ENCODE results near the gene LGMN.

Gene LGMN

GRCh38 chr14:92675421-92675820 is 73.0 kb downstream of the LGMN start:
- no peak for DNase-seq

- DNase-seq, result no peak
Measured at GRCh38 chr14:92673601-92674150, 74.8 kb downstream of the LGMN start.

GRCh38 chr14:92670643-92671366 is 77.6 kb downstream of the LGMN start:
- peak; percentile 36 for DNase-seq

DNA sequence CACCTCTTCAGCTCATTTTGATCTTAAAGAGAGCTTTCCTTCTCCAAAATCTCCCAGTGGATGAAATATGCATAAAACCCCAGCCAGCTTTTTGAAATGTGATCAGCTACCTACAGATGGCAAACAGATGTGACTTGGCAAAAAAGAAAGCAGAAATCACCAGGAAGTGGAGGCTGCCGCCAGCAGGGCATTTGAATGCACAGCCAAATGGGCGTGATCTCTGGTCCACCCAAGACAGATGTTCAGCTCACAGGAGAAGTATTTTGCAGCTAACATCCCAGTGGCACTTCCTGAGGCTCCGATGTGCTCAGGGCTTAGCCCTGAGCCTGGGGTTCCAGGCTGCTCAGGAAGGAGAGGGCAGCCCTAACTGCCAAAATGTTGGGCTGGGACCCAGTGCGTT is 78.3 kb downstream of the LGMN start:
- peak; percentile 58 for DNase-seq

- DNase-seq, result no peak
Measured at GRCh38 chr14:92668276-92668973, 80.0 kb downstream of the LGMN start.

DNA sequence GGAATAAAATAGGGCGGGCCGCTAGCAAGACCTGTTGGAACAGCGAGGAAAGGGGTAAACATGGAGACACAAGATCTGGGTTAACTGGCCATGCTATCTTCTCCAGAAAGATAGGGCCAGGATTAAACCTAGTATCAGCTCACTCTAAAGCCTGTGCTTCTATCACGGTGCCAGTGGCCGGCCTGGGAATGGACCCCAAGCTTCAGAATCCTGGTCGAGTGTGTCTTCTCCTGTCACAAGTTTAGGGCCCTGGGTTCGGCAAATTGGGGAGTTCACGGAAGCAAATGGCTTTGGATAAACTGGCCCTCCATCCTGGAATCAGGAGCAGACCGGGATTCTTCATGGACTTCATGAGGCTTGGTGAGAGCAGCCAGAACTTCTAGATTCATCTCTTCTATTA is 82.2 kb downstream of the LGMN start:
- DNase-seq, result no peak

- no peak for DNase-seq
Measured at GRCh38 chr14:92665661-92666110, 82.7 kb downstream of the LGMN start.

DNA sequence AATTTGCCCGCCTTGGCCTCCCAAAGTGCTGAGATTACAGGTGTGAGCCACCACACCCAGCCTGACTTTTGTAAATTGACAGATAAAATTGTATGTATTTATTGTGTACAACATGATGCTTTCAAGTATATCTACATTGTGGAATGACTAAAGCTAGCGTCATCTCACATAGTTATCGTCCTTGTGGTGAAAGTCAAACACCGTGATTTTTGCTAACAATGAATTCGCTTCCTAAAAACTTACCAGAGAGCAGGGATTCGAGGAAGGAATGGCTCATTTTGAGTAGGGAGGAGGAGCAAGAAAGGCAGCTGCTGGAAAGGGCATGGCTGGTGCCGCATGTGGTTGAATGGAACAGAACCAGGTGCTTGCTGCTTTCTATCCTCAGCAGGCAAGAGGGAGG is 85.4 kb downstream of the LGMN start:
- DNase-seq, result peak; percentile 60

GRCh38 chr14:92660571-92660970 is 87.9 kb downstream of the LGMN start:
- DNase-seq, result no peak

- DNase-seq, result no peak
Measured at GRCh38 chr14:92659765-92660561, 88.5 kb downstream of the LGMN start.

DNA sequence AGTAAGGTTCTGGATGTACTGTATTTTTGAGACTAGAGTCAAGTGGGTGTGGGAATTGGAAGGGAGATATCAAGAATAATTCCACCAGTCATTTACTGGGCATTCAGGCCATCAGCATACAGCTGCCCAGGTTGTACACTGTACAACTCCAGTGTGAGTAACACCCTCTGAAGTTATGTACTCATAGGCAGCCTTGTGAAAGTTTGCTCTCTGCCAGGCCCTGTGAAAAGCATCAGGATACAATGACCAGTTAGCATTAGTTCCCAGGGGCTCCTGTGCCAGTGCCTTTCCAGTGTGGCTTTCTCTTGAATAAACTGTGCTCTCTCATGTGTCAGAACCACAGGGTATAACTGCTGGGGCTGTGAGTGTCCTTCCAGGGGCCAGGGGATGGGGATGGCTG is 89.7 kb downstream of the LGMN start:
- no peak for DNase-seq

- DNase-seq, result no peak
Measured at GRCh38 chr14:92658160-92658559, 90.3 kb downstream of the LGMN start.

DNA sequence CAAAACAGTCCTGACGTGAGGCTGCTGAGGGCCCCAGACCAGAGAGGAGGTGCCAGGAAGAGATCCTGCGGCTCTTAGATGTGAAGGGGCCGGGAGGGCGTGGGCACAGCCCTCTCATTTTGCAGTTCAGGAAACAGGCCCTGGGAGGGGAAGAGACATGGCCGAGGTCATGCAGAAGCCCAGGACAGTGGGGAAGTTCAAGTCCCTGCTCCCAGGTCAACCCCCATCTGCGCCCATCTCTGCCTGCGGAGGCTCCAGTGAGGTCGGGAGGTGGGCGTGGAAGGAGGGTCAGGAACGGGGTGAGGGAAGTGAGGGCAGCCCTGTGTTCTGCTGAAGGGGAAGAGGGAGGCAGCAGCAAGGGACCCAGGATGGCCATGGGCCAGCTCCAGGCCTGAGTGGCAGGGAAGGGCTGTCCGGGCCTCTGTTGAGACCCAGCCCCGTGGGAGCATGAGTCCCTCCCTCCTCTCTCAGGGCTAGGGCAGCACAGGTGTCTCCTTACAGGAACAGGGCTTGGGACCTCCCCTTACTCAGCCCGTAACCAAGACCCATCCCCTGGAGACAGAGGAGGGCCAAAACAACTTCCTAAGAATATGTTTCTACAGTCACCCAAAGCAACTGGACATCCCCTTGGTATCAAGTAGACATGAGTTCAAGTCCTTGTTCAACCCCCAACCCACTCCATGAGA is 90.8 kb downstream of the LGMN start:
- DNase-seq, result no peak

DNA sequence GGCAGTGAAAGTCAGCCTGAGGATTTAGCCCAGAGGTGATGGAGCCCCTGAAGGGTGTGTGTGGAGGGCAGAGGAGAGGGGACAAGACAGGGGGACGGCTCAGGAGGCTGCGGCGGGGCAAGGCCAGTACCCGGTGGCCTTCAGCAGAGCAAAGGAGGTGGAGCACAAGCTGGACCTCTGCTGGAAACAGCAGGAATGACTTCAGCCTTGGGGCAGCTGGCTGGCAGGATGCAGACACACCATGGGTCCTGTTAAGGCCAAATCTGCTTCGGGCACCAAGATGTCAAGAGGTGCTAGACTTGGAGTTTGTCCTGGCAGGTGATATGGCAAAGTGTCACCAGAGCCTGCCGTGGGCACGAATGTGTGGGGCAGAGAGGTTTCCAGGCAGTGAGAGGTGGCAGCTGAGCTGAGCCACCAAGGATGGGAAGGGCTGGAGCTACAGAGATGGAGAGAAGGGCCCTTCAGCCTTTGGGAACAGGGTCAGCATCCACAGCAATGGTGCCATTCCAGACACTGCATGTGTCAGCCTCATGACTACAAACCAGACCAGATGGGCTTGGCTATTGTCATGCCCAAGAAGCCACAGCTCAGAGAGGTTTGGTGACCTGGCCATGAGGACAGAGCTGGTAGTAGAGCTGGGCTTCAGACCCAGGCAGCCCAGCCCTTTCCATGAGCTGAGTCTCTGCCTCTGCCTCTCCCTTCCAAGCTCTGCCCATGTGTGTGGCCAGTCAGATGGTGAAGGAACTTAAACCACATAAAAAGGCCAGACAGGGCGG is 91.9 kb downstream of the LGMN start:
- no peak for DNase-seq

DNA sequence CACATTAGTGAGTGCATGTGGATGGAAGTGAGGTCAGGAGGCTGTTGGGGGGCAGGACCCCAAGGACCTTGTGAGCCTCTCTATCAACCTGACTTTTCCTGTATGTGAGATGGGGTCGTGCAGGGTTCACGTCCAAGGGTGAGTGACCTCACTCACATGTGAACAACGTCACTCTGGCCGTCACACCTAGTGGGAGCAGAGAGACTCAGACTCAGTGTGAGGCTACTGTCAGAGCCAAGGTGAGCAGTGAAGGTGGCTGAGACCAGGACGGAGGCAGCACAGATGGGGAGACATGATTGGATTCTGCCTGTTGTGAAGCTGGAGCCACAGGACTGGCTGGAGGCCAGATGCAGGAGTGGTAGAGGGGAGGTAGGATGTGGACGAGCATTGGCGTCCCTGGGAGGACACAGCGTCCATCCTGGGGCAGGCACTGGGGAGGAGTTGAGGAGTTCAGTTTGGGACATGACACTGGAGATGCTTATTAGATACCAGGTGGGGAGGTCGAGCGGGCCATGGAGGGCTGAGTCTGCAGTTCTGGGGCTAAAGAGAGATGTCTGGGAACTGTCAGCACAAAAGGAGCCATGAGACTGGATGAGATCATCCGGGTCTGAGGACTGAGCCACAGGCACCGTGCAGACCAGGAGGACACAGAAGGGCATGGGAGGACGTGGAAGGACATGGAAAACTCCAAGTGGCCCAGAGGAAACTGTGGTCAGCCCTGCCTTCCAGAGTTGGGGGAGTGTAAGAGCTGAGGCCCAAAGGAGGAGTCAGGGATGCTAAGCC is 92.8 kb downstream of the LGMN start:
- DNase-seq, result no peak

GRCh38 chr14:92654239-92654901 is 94.1 kb downstream of the LGMN start:
- DNase-seq, result no peak
